ENCODE results near the gene ZNF500. TPM values are rescaled to one million over a fixed set of nuclear protein-coding genes. Genes with fewer than 3 reads are reported as not detected.

ZNF500 gene
- total RNA-seq, 1 donor from 2014 or later, result 14.6 TPM

- Mint-ChIP-seq H3K9me3 (ENCODE audit: unreplicated experiment) (no peaks in the 10 kb centered on the region), H3K4me1 (ENCODE audit: low read depth, unreplicated experiment) (peaks cover 10% of the 10 kb centered on the region), H3K4me3 (ENCODE audit: unreplicated experiment) (no peak overlapping the region), H3K27me3 (ENCODE audit: low read depth, unreplicated experiment) (no peaks in the 10 kb centered on the region), H3K36me3 (ENCODE audit: low read depth, unreplicated experiment) (peaks cover 8% of the 10 kb centered on the region), H3K27ac (ENCODE audit: unreplicated experiment) (no peak overlapping the region)
- Histone ChIP-seq H3K9ac (ENCODE audit: low read length) (no peak overlapping the region), H3K4me3 (ENCODE audit: insufficient read depth, low read depth, low read length) (no peak overlapping the region), H3K27me3 (ENCODE audit: insufficient read depth, low read length) (no peaks in the 10 kb centered on the region), H3K4me2 (ENCODE audit: low read length) (no peak overlapping the region), H3K27ac (ENCODE audit: low read depth, low read length) (no peak overlapping the region), H3K36me3 (ENCODE audit: insufficient read depth, low read length) (peaks cover 2% of the 10 kb centered on the region), H4K20me1 (ENCODE audit: insufficient read depth, low read length) (peaks cover 16% of the 10 kb centered on the region), H3K79me2 (ENCODE audit: insufficient read depth, low read length) (no peaks in the 10 kb centered on the region), H3K9me3 (ENCODE audit: insufficient read depth, low read depth, low read length) (no peaks in the 10 kb centered on the region), H2AFZ (ENCODE audit: low read depth, low read length) (no peak overlapping the region), H3K4me1 (ENCODE audit: insufficient read depth, low read length) (peaks cover 10% of the 10 kb centered on the region)
- TF ChIP-seq EZH2 (IDR thresholded peaks at IDR 0.05; ENCODE audit: insufficient read depth, low read length), result no peak
- TF ChIP-seq, protein P1, sequence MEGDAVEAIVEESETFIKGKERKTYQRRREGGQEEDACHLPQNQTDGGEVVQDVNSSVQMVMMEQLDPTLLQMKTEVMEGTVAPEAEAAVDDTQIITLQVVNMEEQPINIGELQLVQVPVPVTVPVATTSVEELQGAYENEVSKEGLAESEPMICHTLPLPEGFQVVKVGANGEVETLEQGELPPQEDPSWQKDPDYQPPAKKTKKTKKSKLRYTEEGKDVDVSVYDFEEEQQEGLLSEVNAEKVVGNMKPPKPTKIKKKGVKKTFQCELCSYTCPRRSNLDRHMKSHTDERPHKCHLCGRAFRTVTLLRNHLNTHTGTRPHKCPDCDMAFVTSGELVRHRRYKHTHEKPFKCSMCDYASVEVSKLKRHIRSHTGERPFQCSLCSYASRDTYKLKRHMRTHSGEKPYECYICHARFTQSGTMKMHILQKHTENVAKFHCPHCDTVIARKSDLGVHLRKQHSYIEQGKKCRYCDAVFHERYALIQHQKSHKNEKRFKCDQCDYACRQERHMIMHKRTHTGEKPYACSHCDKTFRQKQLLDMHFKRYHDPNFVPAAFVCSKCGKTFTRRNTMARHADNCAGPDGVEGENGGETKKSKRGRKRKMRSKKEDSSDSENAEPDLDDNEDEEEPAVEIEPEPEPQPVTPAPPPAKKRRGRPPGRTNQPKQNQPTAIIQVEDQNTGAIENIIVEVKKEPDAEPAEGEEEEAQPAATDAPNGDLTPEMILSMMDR (IDR thresholded peaks at IDR 0.05; ENCODE audit: insufficient read depth, low read depth, low read length), result no peak
- no peak for FAIRE-seq
- DNase-seq (ENCODE audit: low read depth), result no peak
These were observed 32.4 kb upstream of the ZNF500 start for GRCh38 chr16:4799171-4799855.

DNA sequence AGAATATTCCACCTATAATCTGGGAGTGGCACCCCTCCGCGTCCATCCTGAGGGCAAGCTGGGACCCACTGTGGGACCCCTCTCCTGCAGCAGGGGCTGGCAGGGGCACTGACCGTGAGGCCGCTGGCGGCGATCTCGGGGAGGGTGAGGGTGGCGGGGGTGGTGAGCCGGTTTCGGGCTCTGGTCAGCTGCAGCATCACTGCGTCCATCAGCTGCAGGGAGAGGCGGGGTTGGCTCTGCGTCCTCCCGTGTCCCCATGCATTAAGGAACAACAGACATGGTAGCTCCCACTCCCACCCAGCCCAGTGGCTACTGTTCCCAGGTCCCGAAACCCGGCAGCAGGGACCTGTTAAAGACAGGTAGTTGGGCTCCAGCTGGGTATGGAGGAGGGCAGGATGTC lies 31.5 kb upstream of the ZNF500 start:
- Histone ChIP-seq H3K9me3 (ENCODE audit: insufficient read depth, low read depth, low read length) (no peaks in the 10 kb centered on the region), H3K27me3 (ENCODE audit: insufficient read depth, low read length) (no peaks in the 10 kb centered on the region), H2AFZ (ENCODE audit: low read depth, low read length) (no peak overlapping the region), H3K9ac (ENCODE audit: low read length) (no peak overlapping the region), H3K79me2 (ENCODE audit: insufficient read depth, low read length) (no peaks in the 10 kb centered on the region), H3K36me3 (ENCODE audit: insufficient read depth, low read length) (peaks cover 2% of the 10 kb centered on the region), H3K27ac (ENCODE audit: low read depth, low read length) (no peak overlapping the region), H3K4me3 (ENCODE audit: insufficient read depth, low read depth, low read length) (no peak overlapping the region), H3K4me1 (ENCODE audit: insufficient read depth, low read length) (peaks cover 9% of the 10 kb centered on the region), H4K20me1 (ENCODE audit: insufficient read depth, low read length) (peaks cover 16% of the 10 kb centered on the region), H3K4me2 (ENCODE audit: low read length) (no peak overlapping the region)
- H3K27ac Mint-ChIP-seq (ENCODE audit: unreplicated experiment), result no peak overlapping the region
- H3K36me3 Mint-ChIP-seq (ENCODE audit: low read depth, unreplicated experiment), result peaks cover 8% of the 10 kb centered on the region
- H3K4me1 Mint-ChIP-seq (ENCODE audit: low read depth, unreplicated experiment), result peaks cover 2% of the 10 kb centered on the region
- H3K4me3 Mint-ChIP-seq (ENCODE audit: unreplicated experiment), result no peak overlapping the region
- FAIRE-seq (no peak), DNase-seq (ENCODE audit: low read depth) (no peak)
- H3K9me3 Mint-ChIP-seq (ENCODE audit: unreplicated experiment), result no peaks in the 10 kb centered on the region
- TF ChIP-seq, protein P1 (IDR thresholded peaks at IDR 0.05; ENCODE audit: insufficient read depth, low read depth, low read length), result no peak
- TF ChIP-seq EZH2 (IDR thresholded peaks at IDR 0.05; ENCODE audit: insufficient read depth, low read length), result no peak
- H3K27me3 Mint-ChIP-seq (ENCODE audit: low read depth, unreplicated experiment), result no peaks in the 10 kb centered on the region

DNA sequence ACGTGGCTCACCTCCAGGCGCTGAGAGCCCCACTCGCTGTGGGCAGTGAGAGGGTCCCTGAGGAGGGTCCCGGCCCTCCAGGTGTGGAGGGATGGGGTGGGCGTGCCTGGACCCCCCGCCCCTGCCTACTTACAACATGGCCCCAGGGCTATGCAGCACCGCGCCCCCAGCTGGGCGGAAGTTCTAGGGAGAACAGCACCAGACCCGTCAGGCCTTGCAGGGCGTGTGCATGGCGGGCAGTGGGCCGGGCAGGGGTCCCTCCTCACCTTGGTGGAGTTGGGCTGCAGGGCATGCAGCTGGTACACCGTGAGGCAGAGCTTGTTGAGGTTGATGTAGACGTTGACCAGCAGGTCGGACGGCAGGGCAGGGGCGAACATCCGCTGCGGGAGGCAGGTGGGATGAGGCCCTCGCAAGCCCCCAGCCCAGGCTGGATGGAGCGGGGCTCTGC lies 30.9 kb upstream of the ZNF500 start:
- Histone ChIP-seq H3K9me3 (ENCODE audit: insufficient read depth, low read depth, low read length) (no peaks in the 10 kb centered on the region), H3K27me3 (ENCODE audit: insufficient read depth, low read length) (no peaks in the 10 kb centered on the region), H3K4me3 (ENCODE audit: insufficient read depth, low read depth, low read length) (no peak overlapping the region), H4K20me1 (ENCODE audit: insufficient read depth, low read length) (peaks cover 16% of the 10 kb centered on the region), H3K79me2 (ENCODE audit: insufficient read depth, low read length) (no peaks in the 10 kb centered on the region), H3K4me1 (ENCODE audit: insufficient read depth, low read length) (peaks cover 8% of the 10 kb centered on the region), H3K27ac (ENCODE audit: low read depth, low read length) (no peak overlapping the region), H3K9ac (ENCODE audit: low read length) (no peak overlapping the region), H3K4me2 (ENCODE audit: low read length) (no peak overlapping the region), H2AFZ (ENCODE audit: low read depth, low read length) (no peak overlapping the region), H3K36me3 (ENCODE audit: insufficient read depth, low read length) (peaks cover 2% of the 10 kb centered on the region)
- no peak overlapping the region for H3K27ac Mint-ChIP-seq (ENCODE audit: unreplicated experiment)
- no peak for FAIRE-seq
- DNase-seq (ENCODE audit: low read depth), result no peak
- H3K36me3 Mint-ChIP-seq (ENCODE audit: low read depth, unreplicated experiment), result peaks cover 8% of the 10 kb centered on the region
- TF ChIP-seq, protein P1 (IDR thresholded peaks at IDR 0.05; ENCODE audit: insufficient read depth, low read depth, low read length), result no peak
- no peak for TF ChIP-seq EZH2 (IDR thresholded peaks at IDR 0.05; ENCODE audit: insufficient read depth, low read length)
- H3K4me3 Mint-ChIP-seq (ENCODE audit: unreplicated experiment), result no peak overlapping the region
- H3K27me3 Mint-ChIP-seq (ENCODE audit: low read depth, unreplicated experiment), result no peaks in the 10 kb centered on the region
- H3K4me1 Mint-ChIP-seq (ENCODE audit: low read depth, unreplicated experiment), result no peaks in the 10 kb centered on the region
- H3K9me3 Mint-ChIP-seq (ENCODE audit: unreplicated experiment), result no peaks in the 10 kb centered on the region

Measured in astrocyte (in vitro differentiated cells and primary cell).